22Rv1 (cell line): ENCODE results near the gene MIP.

Experiments used
- CTCF ChIP-seq: fragments of 450-650 bp; IDR thresholded peaks from 2 replicates; pipeline ENCODE4 v1.5.1; 2017; ENCODE audit warnings: mild to moderate bottlenecking
- ZFX ChIP-seq: fragments of 450-650 bp; IDR thresholded peaks from 2 replicates; pipeline ENCODE4 v1.6.1; 2017; ENCODE audit warnings: antibody characterized with exemption, borderline replicate concordance

- TF ChIP-seq CTCF (no peak), ZFX (no peak)
Measured at GRCh38 chr12:56474389-56474788, 19.9 kb upstream of the MIP start.
